Kidney (tissue), 14 donors: ENCODE results near the gene FAM20C. TPM values are rescaled to one million over a fixed set of nuclear protein-coding genes. Genes with fewer than 3 reads are reported as not detected.

ENCODE experiments used
- DNase-seq, 5 donors: peaks; one replicate each; pipeline ENCODE4 v3.0.0-alpha.2; 2013 to 2020
- FAIRE-seq: peaks from 2 replicates; lab custom pipeline; 2012; peaks lifted over from hg19 to GRCh38; lab: Jason Lieb, UNC
- H3K27ac ChIP-seq, 2 donors: one replicate each; pipeline ENCODE4 v1.7.0; 2013; ENCODE audit warnings: low read depth in 2 of 2, low read length in 2 of 2, inconsistent platforms in 1 of 2
- H3K27me3 ChIP-seq: one replicate; pipeline ENCODE4 v1.7.1; 2013; ENCODE audit warnings: low read length, inconsistent platforms; ENCODE audit not compliant: control insufficient read depth, insufficient read depth
- H3K36me3 ChIP-seq, 3 donors: one replicate each; pipeline versions ENCODE4 v1.7.0 to v1.7.1; 2013; ENCODE audit warnings: low read length in 3 of 3, control low read depth in 1 of 3, inconsistent platforms in 1 of 3; ENCODE audit not compliant: insufficient read depth in 3 of 3, control insufficient read depth in 2 of 3
- H3K4me1 ChIP-seq, 3 donors: one replicate each; pipeline versions ENCODE4 v1.7.0 to v1.7.1; 2013; ENCODE audit warnings: low read length in 3 of 3, inconsistent platforms in 1 of 3, low read depth in 1 of 3; ENCODE audit not compliant: control insufficient read depth in 2 of 3, insufficient read depth in 2 of 3
- H3K4me3 ChIP-seq, 3 donors: one replicate each; pipeline versions ENCODE4 v1.7.0 to v1.8.1; 2013; ENCODE audit warnings: low read length in 3 of 3, control low read depth in 1 of 3, inconsistent platforms in 1 of 3
- H3K9ac ChIP-seq, 3 donors: one replicate each; pipeline versions ENCODE4 v1.7.0 to v1.7.1; 2013; ENCODE audit warnings: low read length in 3 of 3, control low read depth in 1 of 3, inconsistent platforms in 1 of 3
- H3K9me3 ChIP-seq, 3 donors: one replicate each; pipeline versions ENCODE4 v1.7.0 to v1.7.1; 2013; ENCODE audit warnings: low read length in 3 of 3, control low read depth in 1 of 3, inconsistent platforms in 1 of 3; ENCODE audit not compliant: control insufficient read depth in 2 of 3, insufficient read depth in 1 of 3
- CTCF ChIP-seq: IDR thresholded peaks from 3 replicates; pipeline ENCODE4 v1.5.1; 2012; ENCODE audit warnings: mild to moderate bottlenecking, moderate library complexity, borderline replicate concordance; ENCODE audit not compliant: insufficient read depth; ENCODE audit errors: extremely low read depth
- intact Hi-C: fragments of 100-400 bp; cut with DNase I; formaldehyde crosslinking; loops from one replicate; pipeline ENCODE4 v1.11.1; 2022
- polyA plus RNA-seq: library from polyadenylated mRNA; stranded (reverse); fragments of 350-450 nt; fragmentation: Illumina TruSeq; extraction: RNeasy Lipid Tissue Mini Kit (QIAGEN cat#74804); gene quantifications from one replicate; pipeline ENCODE4 v1.2.3, GENCODE V29; 2014; ENCODE audit warnings: low read depth, low replicate concordance; ENCODE audit not compliant: insufficient read depth
- total RNA-seq: library from RNA; stranded (reverse); fragmentation: NEBNext Ultra II Directional; extraction: Animal tissue kit (Norgen Biotek cat#: 25700); gene quantifications from one replicate; pipeline ENCODE4 v1.2.1, GENCODE V29; 2021
- donor health status: control.
- donor health status: control.
- donor health status: control.
- donor health status: control.
- donor health status: control.
- donor health status: DM: yes; HTN: yes; CAD: no.
- donor health status: Normal renal cell carcinoma (clear cell type).

FAM20C gene
- total and polyA plus RNA-seq, 2 donors from 2014 or later, result 84.9 to 114 TPM

- Histone ChIP-seq H3K9ac (no peak overlapping the region), H3K4me3 (no peak overlapping the region), H3K27me3 (peaks cover 4% of the 10 kb centered on the region), H3K9me3 (peaks cover 0 to 6% (median 0%) of the 10 kb centered on the region in 3 donors), H3K27ac (no peak overlapping the region), H3K36me3 (no peaks in the 10 kb centered on the region), H3K4me1 (no peaks in the 10 kb centered on the region)
- FAIRE-seq, result no peak
- intact Hi-C loops, result no loop called here
- DNase-seq, result peak in 2 of 5 donors; percentile 22 to 24
- no peak for TF ChIP-seq CTCF
Observed at GRCh38 chr7:280461-280860, 88.1 kb downstream of the FAM20C start.

- no peak for FAIRE-seq
- intact Hi-C loops, result no loop called here
- no peak for DNase-seq
Observed at GRCh38 chr7:281637-282036, 89.3 kb downstream of the FAM20C start.

GRCh38 chr7:282621-283020, 90.2 kb downstream of the FAM20C start:
- intact Hi-C loops, result no loop called here
- FAIRE-seq (no peak), DNase-seq (peak in 2 of 5 donors; percentile 25 to 51)
- Histone ChIP-seq H3K27ac (no peak overlapping the region), H3K36me3 (no peaks in the 10 kb centered on the region), H3K9ac (no peak overlapping the region), H3K9me3 (no peaks in the 10 kb centered on the region), H3K4me3 (no peak overlapping the region), H3K27me3 (peaks cover 4% of the 10 kb centered on the region), H3K4me1 (no peaks in the 10 kb centered on the region)
- no peak for TF ChIP-seq CTCF

More at GRCh38 chr7:281637-282036, 89.3 kb downstream of the FAM20C start:
- peaks cover 0 to 6% (median 0%) of the 10 kb centered on the region in 3 donors for H3K9me3 ChIP-seq
- no peaks in the 10 kb centered on the region for H3K4me1 ChIP-seq
- H3K27ac ChIP-seq, result no peak overlapping the region
- no peaks in the 10 kb centered on the region for H3K36me3 ChIP-seq
- no peak overlapping the region for H3K4me3 ChIP-seq
- TF ChIP-seq CTCF, result no peak
- H3K27me3 ChIP-seq, result peaks cover 4% of the 10 kb centered on the region
- H3K9ac ChIP-seq, result no peak overlapping the region
